HG02840 (cell line): ENCODE data around the gene LARP7.
A peak's percentile ranks its signal among the peaks of the same experiment; 100 is the strongest.
"Not testable (repeated sequence)": the region's sequence is repeated elsewhere in the genome, so short reads cannot be mapped to it uniquely, and the experiment has no call there.

Source experiments
- ATAC-seq: cut with Tn5 transposase; IDR thresholded peaks from one replicate; pipeline ENCODE4 v1.9.1; 2021; ENCODE audit warnings: mild to moderate bottlenecking, moderate library complexity, moderate number of reproducible peaks; ENCODE audit not compliant: unreplicated experiment, low FRiP score

The LARP7 gene

GRCh38 chr4:112636688-112637551 is at the start of gene LARP7, which contains the start of gene ZGRF1:
Gene LARP7, plus strand, starts transcription at chr4:112637143. Its CDS starts 7,527 bp downstream, at chr4:112644670.
Gene ZGRF1, minus strand, starts transcription at chr4:112636909. Its CDS starts 3,733 bp downstream, at chr4:112633176.
- peak; percentile 94 for ATAC-seq

- no peak for ATAC-seq
These were observed 47.7 kb upstream of the LARP7 start for GRCh38 chr4:112589206-112589605.

GRCh38 chr4:112591593-112591992 is 45.4 kb upstream of the LARP7 start:
- ATAC-seq, result no peak

- ATAC-seq, result no peak
These were observed 44.2 kb upstream of the LARP7 start for GRCh38 chr4:112592717-112593116.

DNA sequence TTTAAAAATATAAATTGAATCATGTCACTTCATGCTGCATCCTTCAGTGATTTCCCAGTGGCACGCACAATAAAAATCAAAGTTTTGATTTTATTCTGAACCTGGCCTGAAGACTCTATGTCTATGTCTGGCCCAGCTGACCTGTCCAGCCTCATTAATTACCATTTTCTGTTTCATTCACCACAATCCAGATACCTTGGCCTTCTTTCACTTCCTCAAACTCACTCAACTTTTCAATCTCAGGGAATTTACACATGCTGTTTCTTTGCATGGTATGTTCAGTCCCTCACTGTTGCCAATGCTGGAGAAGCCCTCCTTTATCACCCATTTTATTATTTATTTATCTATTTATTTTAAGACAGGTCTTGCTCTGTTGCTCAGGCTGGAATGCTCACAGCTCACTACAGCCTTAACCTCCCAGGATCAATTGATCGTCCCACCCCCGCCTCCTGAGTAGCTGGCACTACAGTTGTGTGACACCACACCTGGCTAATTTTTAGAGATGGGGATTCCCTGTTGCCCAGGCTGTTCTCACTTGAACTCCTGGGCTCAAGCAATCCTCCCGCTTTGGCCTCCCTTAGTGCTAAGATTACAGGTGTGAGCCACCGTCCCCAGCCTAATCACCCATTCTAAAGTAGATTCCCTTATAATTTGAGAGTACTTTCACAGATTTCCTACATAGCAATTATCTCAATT is 43.4 kb upstream of the LARP7 start:
- peak; percentile 71 for ATAC-seq

GRCh38 chr4:112594993-112595392 is 42.0 kb upstream of the LARP7 start:
- no peak for ATAC-seq

DNA sequence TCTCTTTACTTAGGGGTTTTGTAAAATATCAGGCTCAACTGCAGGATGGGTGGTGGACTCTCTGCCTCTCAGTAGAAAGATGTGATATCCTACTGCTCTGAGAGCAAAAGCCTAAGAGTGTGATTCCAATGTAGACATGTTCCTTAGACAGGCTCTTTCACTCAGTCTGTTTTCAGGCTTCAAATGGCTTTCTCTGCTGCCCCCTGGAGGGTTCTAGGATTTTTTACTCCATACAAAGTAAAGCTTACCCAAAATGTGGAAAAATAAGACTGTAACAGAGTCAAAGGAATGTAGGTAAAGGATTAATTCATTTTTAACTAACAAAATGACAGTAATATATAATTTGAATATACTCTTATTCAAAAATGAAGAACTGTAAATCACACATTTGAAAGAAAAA is 32.4 kb upstream of the LARP7 start:
- ATAC-seq, result no peak

DNA sequence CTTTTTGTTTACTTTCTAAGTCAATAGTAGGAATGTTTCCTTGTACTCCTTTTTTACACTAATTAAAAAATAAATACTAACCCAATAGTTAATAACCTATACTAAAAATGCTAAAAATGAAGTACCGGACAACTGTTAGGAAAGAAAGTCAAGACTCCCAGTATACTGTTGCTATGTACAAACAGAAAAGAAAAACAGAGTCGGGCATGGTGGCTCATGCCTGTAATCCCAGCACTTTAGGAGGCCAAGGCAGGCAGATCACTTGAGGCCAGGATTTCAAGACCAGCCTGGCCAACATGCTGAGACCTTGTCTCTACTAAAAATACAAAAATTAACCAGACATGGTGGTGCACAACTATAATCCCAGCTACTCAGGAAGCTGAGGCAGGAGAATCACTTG is 24.1 kb upstream of the LARP7 start:
- not testable (repeated sequence) for ATAC-seq

DNA sequence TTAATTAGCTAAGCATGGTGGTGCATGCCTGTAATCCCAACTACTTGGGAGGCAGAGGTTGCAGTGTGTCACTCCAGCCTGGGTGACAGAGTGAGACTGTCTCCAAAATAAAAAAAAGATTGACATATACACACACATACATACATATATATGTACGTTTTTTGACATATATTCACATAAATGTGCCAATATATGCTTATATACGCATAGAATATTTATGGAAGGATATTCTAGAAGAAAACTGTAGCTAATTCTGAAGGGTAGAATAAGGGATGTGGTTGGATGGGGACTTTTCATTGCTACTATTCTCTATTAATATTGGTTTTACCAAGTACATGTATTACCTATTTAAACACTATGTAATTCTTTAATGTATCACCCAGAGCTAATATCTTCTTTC is 20.0 kb upstream of the LARP7 start:
- ATAC-seq, result no peak

GRCh38 chr4:112626228-112626627 is 10.7 kb upstream of the LARP7 start:
- no peak for ATAC-seq

DNA sequence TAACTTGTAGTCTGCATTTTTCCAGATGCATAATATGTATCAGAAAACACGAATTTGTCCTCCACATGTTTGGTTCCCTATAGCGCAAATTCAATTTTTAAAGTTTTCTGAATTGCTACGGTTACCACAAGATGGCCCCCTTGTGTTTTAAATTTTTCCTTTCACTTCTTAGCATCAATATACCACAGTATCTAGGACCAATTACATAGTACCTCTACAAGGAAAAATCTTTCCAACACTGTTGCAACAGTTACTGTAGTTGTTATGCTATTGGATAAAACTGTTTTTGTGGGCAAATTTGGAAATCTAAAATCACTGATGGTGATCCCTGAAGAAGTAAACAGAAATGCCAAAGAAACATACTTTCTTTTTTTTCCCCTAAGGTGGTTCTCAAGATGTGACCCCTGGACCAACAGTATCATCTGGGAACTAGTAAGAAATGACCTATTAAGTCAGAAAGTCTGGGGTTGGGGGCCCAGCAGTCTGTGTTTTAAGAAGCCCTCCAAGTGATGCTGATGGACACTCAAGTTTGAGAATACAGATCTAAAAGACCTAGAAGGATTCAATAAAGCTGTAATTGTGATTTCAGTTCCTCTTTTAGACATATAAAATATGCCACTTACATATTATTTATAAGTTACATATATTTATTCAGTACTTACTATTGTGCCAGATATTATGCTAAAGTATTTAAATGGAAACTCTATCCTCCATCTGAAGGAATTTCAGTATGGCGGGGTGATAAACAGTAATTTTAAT is 3.3 kb upstream of the LARP7 start:
- ATAC-seq, result no peak

DNA sequence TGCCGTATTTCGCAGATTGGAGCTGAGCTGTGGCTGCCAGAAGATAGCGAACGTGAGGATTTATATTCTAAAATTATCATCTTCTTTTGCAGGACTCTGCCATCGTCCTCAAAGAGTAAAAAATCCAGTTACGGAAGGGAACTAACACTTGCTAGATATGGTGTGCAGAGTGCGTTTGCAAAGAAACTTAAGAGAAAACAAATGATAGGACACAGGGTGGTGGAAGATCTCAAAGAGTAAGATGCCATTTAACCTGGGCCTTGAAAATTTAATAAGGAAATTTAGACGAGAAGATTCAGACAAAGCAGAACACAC is 566 bp downstream of the LARP7 start:
- no peak for ATAC-seq

- ATAC-seq, result no peak
These were observed 5.6 kb downstream of the LARP7 start for GRCh38 chr4:112642526-112642925.

DNA sequence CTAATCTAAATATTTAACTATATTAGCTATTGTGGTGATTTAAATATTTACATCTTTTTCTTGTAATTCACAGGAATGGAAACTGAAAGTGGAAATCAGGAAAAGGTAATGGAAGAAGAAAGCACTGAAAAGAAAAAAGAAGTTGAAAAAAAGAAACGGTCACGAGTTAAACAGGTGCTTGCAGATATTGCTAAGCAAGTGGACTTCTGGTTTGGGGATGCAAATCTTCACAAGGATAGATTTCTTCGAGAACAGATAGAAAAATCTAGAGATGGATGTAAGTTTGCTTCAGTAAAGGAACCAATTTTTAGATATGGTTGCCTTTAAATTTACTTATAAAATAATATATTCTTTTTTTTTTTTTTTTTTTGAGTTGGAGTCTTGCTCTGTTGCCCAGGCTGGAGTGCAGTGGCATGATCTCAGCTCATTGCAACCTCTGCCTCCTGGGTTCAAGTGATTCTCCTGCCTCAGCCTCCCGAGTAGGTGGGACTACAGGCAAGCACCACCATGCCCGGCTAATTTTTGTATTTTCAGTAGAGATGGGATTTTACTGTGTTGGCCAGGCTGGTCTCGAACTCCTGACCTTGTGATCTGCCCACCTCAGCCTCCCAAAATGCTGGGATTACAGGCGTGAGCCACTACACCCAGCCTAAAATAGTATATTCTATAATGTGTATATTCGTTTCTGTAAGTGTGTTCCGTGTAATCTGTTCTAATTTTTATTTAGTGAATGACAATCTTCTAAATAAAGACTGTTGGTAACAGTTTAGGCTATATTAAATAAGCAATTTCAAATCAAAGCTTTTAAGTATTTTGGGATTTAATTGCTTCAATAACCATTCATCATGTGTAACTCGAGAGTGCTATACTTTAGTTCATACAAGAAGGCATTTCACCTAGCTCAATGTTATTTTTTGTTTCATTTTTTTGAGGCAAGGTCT is 7.9 kb downstream of the LARP7 start:
- ATAC-seq, result not testable (repeated sequence)

GRCh38 chr4:112645541-112646329 is 8.8 kb downstream of the LARP7 start:
- no peak for ATAC-seq

- no peak for ATAC-seq
These were observed 9.9 kb downstream of the LARP7 start for GRCh38 chr4:112646632-112647537.

GRCh38 chr4:112647785-112648184 is 10.8 kb downstream of the LARP7 start:
- no peak for ATAC-seq
